Activated CD8-positive, alpha-beta T cell treated with anti-CD3 and anti-CD28 coated beads for 36 hours (primary cell): ENCODE results near the gene ATOX1. TPM values are rescaled to one million over a fixed set of nuclear protein-coding genes. Genes with fewer than 3 reads are reported as not detected.

Source experiments
- ATAC-seq: fragments of 200-7000 bp; cut with Tn5 transposase; one replicate; pipeline ENCODE4 v1.10.0; 2021; ENCODE audit warnings: mild to moderate bottlenecking, moderate library complexity
- CTCF ChIA-PET: fragments of 350-600 bp; sonication (Branson Sonifier 250); formaldehyde crosslinking; loops from one replicate; lab custom pipeline; 2021; ENCODE audit warnings: antibody characterized with exemption; lab: Charles Lee
- POLR2A ChIA-PET: fragments of 350-600 bp; sonication (Branson Sonifier 250); formaldehyde crosslinking; loops from one replicate; lab custom pipeline; 2021; ENCODE audit warnings: antibody characterized with exemption; lab: Charles Lee
- DNase-seq: peaks from one replicate; pipeline ENCODE4 v3.0.0-alpha.2; 2020
- H3K27ac Mint-ChIP-seq: one replicate; pipeline ENCODE4 v1.8.0; 2021; ENCODE audit warnings: mild to moderate bottlenecking, mixed read lengths
- H3K27me3 Mint-ChIP-seq: one replicate; pipeline ENCODE4 v1.8.0; 2021; ENCODE audit warnings: mixed read lengths
- H3K36me3 Mint-ChIP-seq: one replicate; pipeline ENCODE4 v1.8.0; 2021; ENCODE audit warnings: low read depth, mixed read lengths
- H3K4me1 Mint-ChIP-seq: one replicate; pipeline ENCODE4 v1.8.0; 2021; ENCODE audit warnings: low read depth, mixed read lengths
- H3K4me3 Mint-ChIP-seq: one replicate; pipeline ENCODE4 v1.8.0; 2021; ENCODE audit warnings: mild to moderate bottlenecking, moderate library complexity, mixed read lengths
- H3K9me3 Mint-ChIP-seq: one replicate; pipeline ENCODE4 v1.8.0; 2021; ENCODE audit warnings: mixed read lengths
- CTCF ChIP-seq: fragments of 200-600 bp; IDR thresholded peaks from one replicate; pipeline ENCODE4 v1.8.0; 2022; ENCODE audit warnings: antibody characterized with exemption, mild to moderate bottlenecking
- intact Hi-C: fragments of 100-400 bp; cut with micrococcal nuclease; formaldehyde crosslinking; loops from one replicate; pipeline ENCODE4 v1.10.0; 2022
- total RNA-seq, 2 experiments: library from RNA; stranded (reverse); gene quantifications; one replicate each; pipeline ENCODE4 v1.2.3, GENCODE V29; 2021

ATOX1 gene
- total RNA-seq, 2 experiments from 2014 or later = 69.6 to 73.3 TPM

- POLR2A ChIA-PET = interaction anchor here (0.7 to 1.0 kb wide), 2 partner anchors 14 to 18 kb away, joined by 3 to 4 read pairs; no protein-coding TSS in a partner anchor
- Mint-ChIP-seq H3K27me3 (no peaks in the 10 kb centered on the region), H3K4me1 (peaks cover 9% of the 10 kb centered on the region), H3K36me3 (peaks cover 14% of the 10 kb centered on the region), H3K27ac (no peak overlapping the region), H3K4me3 (no peak overlapping the region), H3K9me3 (no peaks in the 10 kb centered on the region)
- DNase-seq = no peak
- intact Hi-C loops = no loop called here
- TF ChIP-seq CTCF = no peak
- no peak for ATAC-seq
- CTCF ChIA-PET = interaction anchor here (1.1 to 7.5 kb wide), 12 partner anchors 8 to 216 kb away, joined by 3 to 111 read pairs (median 12); partner anchors contain the start of gene ATOX1
Measured at GRCh38 chr5:151739395-151739794, 19.0 kb downstream of the ATOX1 start.

GRCh38 chr5:151738125-151738848 is 20.1 kb downstream of the ATOX1 start:
- Mint-ChIP-seq H3K4me1 (peaks cover 9% of the 10 kb centered on the region), H3K27ac (no peak overlapping the region), H3K9me3 (no peaks in the 10 kb centered on the region), H3K36me3 (peaks cover 10% of the 10 kb centered on the region), H3K27me3 (no peaks in the 10 kb centered on the region), H3K4me3 (no peak overlapping the region)
- DNase-seq (no peak), ATAC-seq (no peak)
- TF ChIP-seq CTCF = no peak
- intact Hi-C loops = no loop called here
- CTCF ChIA-PET = interaction anchor here (0.9 to 7.5 kb wide), 5 partner anchors 18 to 92 kb away, joined by 3 to 111 read pairs (median 31); no protein-coding TSS in a partner anchor
- POLR2A ChIA-PET = interaction anchor here (1.0 kb wide), 1 partner anchor 17 kb away, joined by 4 read pairs; no protein-coding TSS in a partner anchor

- no peaks in the 10 kb centered on the region for H3K9me3 Mint-ChIP-seq
- H3K4me3 Mint-ChIP-seq = no peak overlapping the region
- peaks cover 9% of the 10 kb centered on the region for H3K4me1 Mint-ChIP-seq
- H3K36me3 Mint-ChIP-seq = peaks cover 5% of the 10 kb centered on the region
- POLR2A ChIA-PET = no interaction called here
- CTCF ChIA-PET = interaction anchor here (1.1 to 4.3 kb wide), 4 partner anchors 19 to 85 kb away, joined by 3 to 15 read pairs (median 4); no protein-coding TSS in a partner anchor
- no peak for ATAC-seq
- TF ChIP-seq CTCF = no peak
- DNase-seq = no peak
- H3K27me3 Mint-ChIP-seq = no peaks in the 10 kb centered on the region
- H3K27ac Mint-ChIP-seq = no peak overlapping the region
- intact Hi-C loops = no loop called here
Measured at GRCh38 chr5:151737431-151737830, 21.0 kb downstream of the ATOX1 start.

- no peak for ATAC-seq
- POLR2A ChIA-PET = interaction anchor here (0.7 to 1.6 kb wide), 3 partner anchors 12 to 168 kb away, joined by 3 to 4 read pairs (median 3); no protein-coding TSS in a partner anchor
- Mint-ChIP-seq H3K36me3 (peaks cover 5% of the 10 kb centered on the region), H3K4me3 (no peak overlapping the region), H3K9me3 (no peaks in the 10 kb centered on the region), H3K4me1 (peaks cover 5% of the 10 kb centered on the region), H3K27me3 (no peaks in the 10 kb centered on the region), H3K27ac (no peak overlapping the region)
- DNase-seq = no peak
- CTCF ChIA-PET = interaction anchor here (0.9 to 4.3 kb wide), 2 partner anchors 16 to 77 kb away, joined by 3 to 15 read pairs; no protein-coding TSS in a partner anchor
- intact Hi-C loops = no loop called here
- no peak for TF ChIP-seq CTCF
Measured at GRCh38 chr5:151735646-151736045, 22.8 kb downstream of the ATOX1 start.

- no peak overlapping the region for H3K4me3 Mint-ChIP-seq
- DNase-seq = no peak
- peaks cover 13% of the 10 kb centered on the region for H3K36me3 Mint-ChIP-seq
- intact Hi-C loops = no loop called here
- H3K27me3 Mint-ChIP-seq = no peaks in the 10 kb centered on the region
- no peaks in the 10 kb centered on the region for H3K4me1 Mint-ChIP-seq
- CTCF ChIA-PET = interaction anchor here (4.3 kb wide), 1 partner anchor 76 kb away, joined by 15 read pairs; no protein-coding TSS in a partner anchor
- peaks cover 9% of the 10 kb centered on the region for H3K9me3 Mint-ChIP-seq
- no peak for TF ChIP-seq CTCF
- H3K27ac Mint-ChIP-seq = no peak overlapping the region
- ATAC-seq = no peak
- POLR2A ChIA-PET = no interaction called here
Measured at GRCh38 chr5:151734064-151734408, 24.4 kb downstream of the ATOX1 start.
